Kidney epithelial cell (primary cell): Measurements from ENCODE around the gene TBC1D12. TPM values are rescaled to one million over a fixed set of nuclear protein-coding genes. Genes with fewer than 3 reads are reported as not detected.

ENCODE experiments used
- DNase-seq: peaks from one replicate; pipeline ENCODE4 v3.0.0-alpha.2; 2010; ENCODE audit warnings: low read depth
- H3K27me3 ChIP-seq: 2 replicates; pipeline ENCODE4 v1.6.0; 2011; ENCODE audit warnings: low read length; ENCODE audit not compliant: control insufficient read depth, insufficient read depth
- H3K36me3 ChIP-seq: 2 replicates; pipeline ENCODE4 v1.5.1; 2011; ENCODE audit warnings: low read length; ENCODE audit not compliant: control insufficient read depth, insufficient read depth
- H3K4me3 ChIP-seq: 2 replicates; pipeline ENCODE4 v1.5.1; 2011; ENCODE audit warnings: low read depth, mild to moderate bottlenecking, control low read depth, low read length
- CTCF ChIP-seq: IDR thresholded peaks from 2 replicates; pipeline ENCODE4 v1.5.1; 2011; ENCODE audit warnings: mild to moderate bottlenecking, moderate library complexity, low read length, control low read depth, inconsistent platforms; ENCODE audit not compliant: insufficient read depth, poor library complexity, severe bottlenecking
- total RNA-seq: library from RNA; depleted of rRNA; stranded (reverse); fragments of >200 nt; gene quantifications from 2 replicates; pipeline ENCODE4 v1.2.3, GENCODE V29; 2015

The TBC1D12 gene
- total RNA-seq, 1 donor from 2014 or later, result 6.7 TPM

- H3K4me3 ChIP-seq, result no peak overlapping the region
- DNase-seq, result no peak
- no peak for TF ChIP-seq CTCF
- no peaks in the 10 kb centered on the region for H3K36me3 ChIP-seq
- H3K27me3 ChIP-seq, result no peaks in the 10 kb centered on the region
These were observed 28.4 kb downstream of the TBC1D12 start for GRCh38 chr10:94430701-94431100.

- no peak for DNase-seq
- H3K36me3 ChIP-seq, result no peaks in the 10 kb centered on the region
- no peak for TF ChIP-seq CTCF
- no peak overlapping the region for H3K4me3 ChIP-seq
- H3K27me3 ChIP-seq, result no peaks in the 10 kb centered on the region
These were observed 30.1 kb downstream of the TBC1D12 start for GRCh38 chr10:94432443-94432842.

- Histone ChIP-seq H3K27me3 (no peaks in the 10 kb centered on the region), H3K36me3 (no peaks in the 10 kb centered on the region), H3K4me3 (no peak overlapping the region)
- DNase-seq, result no peak
- no peak for TF ChIP-seq CTCF
These were observed 37.0 kb downstream of the TBC1D12 start for GRCh38 chr10:94439275-94439861.

- Histone ChIP-seq H3K36me3 (no peaks in the 10 kb centered on the region), H3K4me3 (no peak overlapping the region), H3K27me3 (no peaks in the 10 kb centered on the region)
- no peak for DNase-seq
- no peak for TF ChIP-seq CTCF
These were observed 37.8 kb downstream of the TBC1D12 start for GRCh38 chr10:94440096-94440495.

GRCh38 chr10:94443047-94443446 lies 40.7 kb downstream of the TBC1D12 start:
- H3K36me3 ChIP-seq, result no peaks in the 10 kb centered on the region
- DNase-seq, result no peak
- no peak for TF ChIP-seq CTCF
- H3K27me3 ChIP-seq, result no peaks in the 10 kb centered on the region
- H3K4me3 ChIP-seq, result no peak overlapping the region

GRCh38 chr10:94443549-94443948 lies 41.2 kb downstream of the TBC1D12 start:
- Histone ChIP-seq H3K36me3 (no peaks in the 10 kb centered on the region), H3K27me3 (no peaks in the 10 kb centered on the region), H3K4me3 (no peak overlapping the region)
- TF ChIP-seq CTCF, result no peak
- no peak for DNase-seq
